Thoracic aorta (tissue), 2 donors: ENCODE measurements around the gene SMIM20. TPM values are rescaled to one million over a fixed set of nuclear protein-coding genes. Genes with fewer than 3 reads are reported as not detected.

ENCODE experiments used
- ATAC-seq: fragments of 150-250 bp; one replicate; pipeline ENCODE4 v1.8.0; 2017; ENCODE audit warnings: low read depth; ENCODE audit not compliant: insufficient number of reproducible peaks, low FRiP score
- DNase-seq: peaks from one replicate; pipeline ENCODE4 v3.0.0-alpha.2; 2020; ENCODE audit warnings: low spot score
- H3K27ac ChIP-seq, 2 donors: fragments of 200-600 bp; sonication (generic); 1 replicate in 1 of 2; 2 replicates in 1 of 2; pipeline ENCODE4 v1.5.1; 2016; ENCODE audit warnings: mild to moderate bottlenecking in 2 of 2, moderate library complexity in 2 of 2
- H3K27me3 ChIP-seq: fragments of 200-600 bp; sonication (generic); replicated peaks from 2 replicates; pipeline ENCODE4 v1.6.0; 2016; ENCODE audit warnings: mild to moderate bottlenecking; ENCODE audit not compliant: insufficient read depth
- H3K36me3 ChIP-seq: fragments of 200-600 bp; sonication (generic); one replicate; pipeline ENCODE4 v1.5.1; 2016
- H3K4me1 ChIP-seq, 2 donors: fragments of 200-600 bp; sonication (generic); 1 replicate in 1 of 2; 2 replicates in 1 of 2; pipeline versions ENCODE4 v1.5.1 to v1.6.0; 2016; ENCODE audit warnings: low read depth in 2 of 2, mild to moderate bottlenecking in 1 of 2; ENCODE audit not compliant: control insufficient read depth in 1 of 2
- H3K4me3 ChIP-seq: fragments of 200-600 bp; sonication (generic); 2 replicates; pipeline ENCODE4 v1.5.1; 2016; ENCODE audit warnings: mild to moderate bottlenecking
- H3K9me3 ChIP-seq: fragments of 200-600 bp; sonication (generic); 2 replicates; pipeline ENCODE4 v1.5.1; 2016
- CTCF ChIP-seq: fragments of 200-600 bp; sonication (generic); IDR thresholded peaks from one replicate; pipeline ENCODE4 v1.5.1; 2019; ENCODE audit warnings: antibody characterized with exemption
- total RNA-seq, 2 donors: library from RNA; depleted of rRNA; stranded (reverse); fragments of >200 nt; gene quantifications; one replicate each; pipeline versions ENCODE4 v1.1.0 to v1.2.3, GENCODE V29; 2016

Gene SMIM20
- total RNA-seq, 2 donors from 2014 or later = 20.1 to 21.3 TPM

- Histone ChIP-seq H3K4me3 (no peak overlapping the region), H3K27me3 (no peaks in the 10 kb centered on the region), H3K9me3 (no peaks in the 10 kb centered on the region), H3K27ac (no peak overlapping the region), H3K4me1 (no peaks in the 10 kb centered on the region), H3K36me3 (no peaks in the 10 kb centered on the region)
- DNase-seq = no peak
- TF ChIP-seq CTCF = no peak
- ATAC-seq = no peak
Observed at GRCh38 chr4:25949994-25950393, 36.0 kb downstream of the SMIM20 start.

GRCh38 chr4:25950461-25951389 is 36.7 kb downstream of the SMIM20 start:
- TF ChIP-seq CTCF = no peak
- H3K9me3 ChIP-seq = no peaks in the 10 kb centered on the region
- no peaks in the 10 kb centered on the region for H3K4me1 ChIP-seq
- H3K27me3 ChIP-seq = no peaks in the 10 kb centered on the region
- no peak overlapping the region for H3K27ac ChIP-seq
- DNase-seq (no peak), ATAC-seq (no peak)
- no peaks in the 10 kb centered on the region for H3K36me3 ChIP-seq
- H3K4me3 ChIP-seq = no peak overlapping the region

GRCh38 chr4:25951390-25951952 is 37.5 kb downstream of the SMIM20 start:
- Histone ChIP-seq H3K27ac (no peak overlapping the region), H3K4me1 (no peaks in the 10 kb centered on the region), H3K9me3 (no peaks in the 10 kb centered on the region), H3K4me3 (no peak overlapping the region), H3K36me3 (no peaks in the 10 kb centered on the region), H3K27me3 (no peaks in the 10 kb centered on the region)
- no peak for ATAC-seq
- no peak for DNase-seq
- TF ChIP-seq CTCF = no peak

- no peak for ATAC-seq
- H3K4me1 ChIP-seq = no peaks in the 10 kb centered on the region
Observed at GRCh38 chr4:25953740-25954139, 39.7 kb downstream of the SMIM20 start.

More at GRCh38 chr4:25953740-25954139, 39.7 kb downstream of the SMIM20 start:
- TF ChIP-seq CTCF = no peak
- no peaks in the 10 kb centered on the region for H3K36me3 ChIP-seq
- H3K9me3 ChIP-seq = no peaks in the 10 kb centered on the region
- H3K4me3 ChIP-seq = no peak overlapping the region
- no peak for DNase-seq
- H3K27ac ChIP-seq = no peak overlapping the region
- no peaks in the 10 kb centered on the region for H3K27me3 ChIP-seq
